Vagina (tissue), 2 donors: Measurements from ENCODE around the gene ZNF775. TPM values are rescaled to one million over a fixed set of nuclear protein-coding genes. Genes with fewer than 3 reads are reported as not detected.
A peak's percentile ranks its signal among the peaks of the same experiment; 100 is the strongest.

ENCODE experiments used
- DNase-seq, 2 donors: peaks; one replicate each; pipeline ENCODE4 v3.0.0-alpha.2; 2017; ENCODE audit errors: extremely low spot score in 2 of 2
- H3K27ac ChIP-seq: fragments of 200-600 bp; sonication (generic); one replicate; pipeline ENCODE4 v1.5.1; 2019
- H3K27me3 ChIP-seq: fragments of 200-600 bp; sonication (generic); one replicate; pipeline ENCODE4 v1.5.1; 2019
- H3K36me3 ChIP-seq, 2 donors: fragments of 200-600 bp; sonication (generic); one replicate each; pipeline ENCODE4 v1.5.1; 2017 to 2019
- H3K4me1 ChIP-seq: fragments of 200-600 bp; sonication (generic); one replicate; pipeline ENCODE4 v1.5.1; 2019
- H3K4me3 ChIP-seq, 2 donors: fragments of 200-600 bp; sonication (generic); 1 replicate in 1 of 2; 2 replicates in 1 of 2; pipeline ENCODE4 v1.5.1; 2016 to 2019
- H3K9me3 ChIP-seq: fragments of 200-600 bp; sonication (generic); one replicate; pipeline ENCODE4 v1.5.1; 2019
- POLR2A ChIP-seq, 2 donors: fragments of 450-650 bp; IDR thresholded peaks; one replicate each; pipeline ENCODE4 v1.6.1; 2017; ENCODE audit warnings: antibody characterized with exemption in 2 of 2, mild to moderate bottlenecking in 2 of 2, moderate library complexity in 2 of 2
- POLR2AphosphoS5 ChIP-seq, 2 donors: sonication (generic); formaldehyde crosslinking; IDR thresholded peaks; one replicate each; pipeline ENCODE4 v1.9.0; 2017; ENCODE audit warnings: antibody characterized with exemption in 2 of 2, mild to moderate bottlenecking in 2 of 2, low read depth in 1 of 2; ENCODE audit not compliant: insufficient read depth in 1 of 2
- intact Hi-C: fragments of 100-400 bp; cut with DNase I; formaldehyde crosslinking; loops from one replicate; pipeline ENCODE4 v1.15.1; 2023
- total RNA-seq: library from RNA; depleted of rRNA; stranded (reverse); fragments of >200 nt; gene quantifications from one replicate; pipeline ENCODE4 v1.2.3, GENCODE V29; 2016
- TF ChIP-seq, protein P1 (sequence below), 3 experiments: fragments of 450-650 bp in 2 of 3; fragments of 200-600 bp in 1 of 3; sonication (generic) in 1 of 3; IDR thresholded peaks; one replicate each; pipeline ENCODE4 v1.5.1; 2017 to 2019; ENCODE audit warnings: antibody characterized with exemption in 3 of 3, mild to moderate bottlenecking in 2 of 3, moderate library complexity in 2 of 3

Gene ZNF775
- total RNA-seq, 1 donor from 2014 or later: 4.4 TPM

DNA sequence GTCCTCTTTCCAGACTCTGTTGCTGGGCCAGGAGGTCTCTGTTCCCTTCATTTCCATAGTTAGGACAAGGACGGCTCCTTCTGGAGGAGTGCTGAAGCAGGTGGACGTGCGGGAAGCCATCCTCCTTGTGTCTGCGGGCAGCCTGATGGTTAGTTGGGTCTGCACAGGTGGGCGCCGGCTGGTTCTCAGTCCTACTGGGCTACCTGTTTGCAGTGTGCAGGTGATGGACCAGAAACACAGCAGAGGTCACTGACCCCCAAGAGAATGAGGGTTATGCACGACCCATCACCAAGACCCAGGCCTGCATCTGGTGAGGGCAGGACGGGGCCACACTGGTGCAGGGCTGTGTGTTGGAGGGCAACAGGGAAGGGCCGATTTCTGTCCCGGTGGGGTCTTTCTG is 45.5 kb upstream of the ZNF775 start:
- Histone ChIP-seq H3K27me3 (no peaks in the 10 kb centered on the region), H3K9me3 (no peaks in the 10 kb centered on the region), H3K4me1 (peaks cover 25% of the 10 kb centered on the region), H3K4me3 (no peak overlapping the region), H3K36me3 (no peaks in the 10 kb centered on the region), H3K27ac (peak overlapping the region; percentile 90)
- intact Hi-C loops: no loop called here
- no peak for TF ChIP-seq POLR2AphosphoS5 (IDR thresholded peaks at IDR 0.05; ENCODE audit: insufficient read depth in 1 of 2, low read depth in 1 of 2)
- TF ChIP-seq, protein P1, sequence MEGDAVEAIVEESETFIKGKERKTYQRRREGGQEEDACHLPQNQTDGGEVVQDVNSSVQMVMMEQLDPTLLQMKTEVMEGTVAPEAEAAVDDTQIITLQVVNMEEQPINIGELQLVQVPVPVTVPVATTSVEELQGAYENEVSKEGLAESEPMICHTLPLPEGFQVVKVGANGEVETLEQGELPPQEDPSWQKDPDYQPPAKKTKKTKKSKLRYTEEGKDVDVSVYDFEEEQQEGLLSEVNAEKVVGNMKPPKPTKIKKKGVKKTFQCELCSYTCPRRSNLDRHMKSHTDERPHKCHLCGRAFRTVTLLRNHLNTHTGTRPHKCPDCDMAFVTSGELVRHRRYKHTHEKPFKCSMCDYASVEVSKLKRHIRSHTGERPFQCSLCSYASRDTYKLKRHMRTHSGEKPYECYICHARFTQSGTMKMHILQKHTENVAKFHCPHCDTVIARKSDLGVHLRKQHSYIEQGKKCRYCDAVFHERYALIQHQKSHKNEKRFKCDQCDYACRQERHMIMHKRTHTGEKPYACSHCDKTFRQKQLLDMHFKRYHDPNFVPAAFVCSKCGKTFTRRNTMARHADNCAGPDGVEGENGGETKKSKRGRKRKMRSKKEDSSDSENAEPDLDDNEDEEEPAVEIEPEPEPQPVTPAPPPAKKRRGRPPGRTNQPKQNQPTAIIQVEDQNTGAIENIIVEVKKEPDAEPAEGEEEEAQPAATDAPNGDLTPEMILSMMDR (IDR thresholded peaks at IDR 0.05): no peak
- TF ChIP-seq POLR2A (IDR thresholded peaks at IDR 0.05): no peak
- no peak for DNase-seq

DNA sequence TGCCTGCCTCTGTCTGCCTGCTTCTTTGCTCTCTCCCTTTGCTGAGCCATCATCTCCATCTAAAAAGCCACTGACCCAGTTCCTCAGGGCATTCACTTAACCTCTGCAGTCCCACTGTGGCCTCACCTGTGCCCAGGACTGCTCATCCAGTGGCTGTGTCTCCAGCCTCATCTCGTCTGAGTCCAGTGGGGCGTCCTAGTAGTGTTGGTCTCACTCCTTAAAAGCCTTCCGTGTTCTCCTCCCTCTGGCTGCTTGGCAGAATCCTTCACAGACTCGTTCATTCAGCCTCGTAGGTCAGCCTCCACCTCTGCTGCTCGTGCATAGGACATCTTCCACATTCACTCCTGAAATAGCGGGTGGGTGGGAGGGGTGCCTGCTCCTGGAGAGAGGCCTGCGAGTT is 45.0 kb upstream of the ZNF775 start:
- Histone ChIP-seq H3K36me3 (no peaks in the 10 kb centered on the region), H3K27me3 (no peaks in the 10 kb centered on the region), H3K4me3 (no peak overlapping the region), H3K4me1 (peaks cover 29% of the 10 kb centered on the region), H3K9me3 (no peaks in the 10 kb centered on the region), H3K27ac (peak overlapping the region; percentile 90)
- TF ChIP-seq, protein P1 (IDR thresholded peaks at IDR 0.05): no peak
- intact Hi-C loops: no loop called here
- no peak for DNase-seq

GRCh38 chr7:150335108-150335773 is 43.9 kb upstream of the ZNF775 start:
- H3K27me3 ChIP-seq: no peaks in the 10 kb centered on the region
- no peaks in the 10 kb centered on the region for H3K9me3 ChIP-seq
- intact Hi-C loops: no loop called here
- no peak for TF ChIP-seq POLR2A (IDR thresholded peaks at IDR 0.05)
- peak; percentile 31 to 52 for TF ChIP-seq POLR2AphosphoS5 (IDR thresholded peaks at IDR 0.05; ENCODE audit: insufficient read depth in 1 of 2, low read depth in 1 of 2)
- TF ChIP-seq, protein P1 (IDR thresholded peaks at IDR 0.05): no peak
- H3K4me1 ChIP-seq: peaks cover 40% of the 10 kb centered on the region
- H3K4me3 ChIP-seq: peak overlapping the region in 1 of 2 donors; percentile 9
- peak overlapping the region; percentile 90 for H3K27ac ChIP-seq
- no peak for DNase-seq
- no peaks in the 10 kb centered on the region for H3K36me3 ChIP-seq

GRCh38 chr7:150335774-150336112 is 43.4 kb upstream of the ZNF775 start:
- no peak for DNase-seq
- Histone ChIP-seq H3K27ac (peak overlapping the region; percentile 90), H3K36me3 (no peaks in the 10 kb centered on the region), H3K9me3 (no peaks in the 10 kb centered on the region), H3K4me1 (peaks cover 45% of the 10 kb centered on the region), H3K27me3 (no peaks in the 10 kb centered on the region), H3K4me3 (peak overlapping the region in 1 of 2 donors; percentile 9)
- intact Hi-C loops: no loop called here
- TF ChIP-seq, protein P1 (IDR thresholded peaks at IDR 0.05): no peak
- no peak for TF ChIP-seq POLR2AphosphoS5 (IDR thresholded peaks at IDR 0.05; ENCODE audit: insufficient read depth in 1 of 2, low read depth in 1 of 2)
- TF ChIP-seq POLR2A (IDR thresholded peaks at IDR 0.05): no peak

DNA sequence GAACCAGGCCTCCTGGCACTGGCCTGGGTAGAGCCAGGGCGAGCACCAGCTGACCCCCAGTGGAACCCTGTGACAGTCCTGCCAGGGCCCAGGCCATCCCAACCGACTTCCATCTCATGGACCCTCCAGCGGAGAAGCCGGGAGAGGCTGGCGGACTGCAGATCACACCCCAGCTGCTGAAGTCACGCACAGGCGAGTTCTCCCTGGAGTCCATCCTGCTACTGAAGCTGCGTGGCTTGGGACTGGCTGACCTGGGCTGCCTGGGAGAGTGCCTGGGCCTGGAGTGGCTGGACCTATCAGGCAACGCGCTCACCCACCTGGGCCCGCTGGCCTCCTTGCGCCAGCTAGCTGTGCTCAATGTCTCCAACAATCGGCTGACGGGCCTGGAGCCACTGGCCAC is 42.4 kb upstream of the ZNF775 start:
- H3K27me3 ChIP-seq: no peaks in the 10 kb centered on the region
- TF ChIP-seq POLR2A (IDR thresholded peaks at IDR 0.05) (no peak), POLR2AphosphoS5 (IDR thresholded peaks at IDR 0.05; ENCODE audit: insufficient read depth in 1 of 2, low read depth in 1 of 2) (no peak)
- TF ChIP-seq, protein P1 (IDR thresholded peaks at IDR 0.05): no peak
- intact Hi-C loops: no loop called here
- H3K4me3 ChIP-seq: no peak overlapping the region
- no peak for DNase-seq
- H3K36me3 ChIP-seq: no peaks in the 10 kb centered on the region
- peaks cover 53% of the 10 kb centered on the region for H3K4me1 ChIP-seq
- H3K27ac ChIP-seq: peak overlapping the region; percentile 90
- H3K9me3 ChIP-seq: no peaks in the 10 kb centered on the region
